HG02884 (cell line): ENCODE measurements around the gene ENO4.

Experiments
- ATAC-seq: cut with Tn5 transposase; IDR thresholded peaks from one replicate; pipeline ENCODE4 v1.9.1; 2021; ENCODE audit warnings: mild to moderate bottlenecking, moderate library complexity; ENCODE audit not compliant: unreplicated experiment

ENO4 gene

DNA sequence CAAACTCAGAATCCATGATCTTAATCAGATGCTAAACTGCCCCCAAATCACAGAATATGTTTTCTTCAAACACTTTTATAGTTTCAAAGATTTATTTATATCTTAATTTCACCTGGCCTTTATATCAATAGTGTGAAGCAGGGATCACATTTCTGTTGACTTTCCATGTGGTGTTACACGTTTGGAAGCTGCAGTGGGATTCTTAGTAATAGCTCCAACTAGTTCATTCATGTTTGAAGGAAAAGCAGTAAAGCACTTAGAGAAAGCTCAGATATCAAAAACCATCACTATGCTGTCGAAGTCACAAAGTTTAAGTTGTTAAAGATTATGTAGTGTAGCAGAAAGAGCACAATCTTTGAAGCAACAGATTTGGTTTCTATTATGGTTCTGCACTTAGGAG lies 16.8 kb downstream of the ENO4 start:
- no peak for ATAC-seq

DNA sequence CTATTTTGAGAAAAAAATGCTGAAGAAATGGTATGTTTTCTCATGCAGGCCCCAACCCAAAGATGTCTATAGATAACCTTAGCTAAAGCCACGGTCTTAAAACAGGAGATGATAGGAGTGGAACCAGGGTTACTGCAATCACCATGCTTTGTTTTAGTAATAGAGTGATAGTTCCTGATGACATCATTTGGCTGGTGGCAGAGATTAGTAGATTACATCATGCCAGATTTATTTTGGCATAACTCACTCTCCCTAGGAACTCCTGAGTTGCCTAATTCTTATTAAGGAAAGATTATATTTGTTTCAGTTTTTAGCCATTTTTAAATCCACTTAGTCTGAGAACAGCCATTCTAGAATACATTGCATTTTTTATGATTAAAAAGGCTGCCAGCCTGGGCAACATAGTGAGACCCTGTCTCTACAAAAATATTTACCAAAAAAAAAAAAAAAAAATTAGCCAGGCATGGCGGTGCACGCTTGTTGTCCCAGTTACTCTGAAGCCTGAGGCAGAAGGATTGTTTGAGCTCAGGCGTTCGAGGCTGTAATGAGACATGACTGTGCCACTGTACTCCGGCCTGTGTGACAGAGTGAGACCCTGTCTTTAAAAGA lies 17.8 kb downstream of the ENO4 start:
- no peak for ATAC-seq

DNA sequence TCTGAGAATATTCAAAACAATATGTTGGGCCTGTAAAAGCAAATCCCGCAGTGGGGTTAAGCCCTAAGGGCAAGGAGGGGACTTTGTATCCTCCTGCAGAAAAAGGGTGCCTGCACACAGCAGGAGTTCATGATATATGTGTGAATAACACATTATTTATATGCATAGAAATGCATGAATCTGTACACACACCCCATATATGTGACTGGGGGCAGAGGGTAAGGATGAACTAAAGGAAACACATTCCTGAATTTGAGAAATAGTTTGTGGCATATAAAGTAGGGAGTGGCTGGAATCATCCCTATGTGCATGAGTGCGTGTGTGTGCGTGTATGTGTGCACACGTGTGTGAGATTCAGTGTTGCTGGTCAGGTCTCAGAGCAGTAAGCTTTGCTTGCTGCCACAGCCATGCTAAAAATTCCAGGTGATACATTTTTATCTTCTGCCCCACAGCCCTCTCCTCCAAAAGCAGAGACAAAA lies 18.9 kb downstream of the ENO4 start:
- no peak for ATAC-seq

DNA sequence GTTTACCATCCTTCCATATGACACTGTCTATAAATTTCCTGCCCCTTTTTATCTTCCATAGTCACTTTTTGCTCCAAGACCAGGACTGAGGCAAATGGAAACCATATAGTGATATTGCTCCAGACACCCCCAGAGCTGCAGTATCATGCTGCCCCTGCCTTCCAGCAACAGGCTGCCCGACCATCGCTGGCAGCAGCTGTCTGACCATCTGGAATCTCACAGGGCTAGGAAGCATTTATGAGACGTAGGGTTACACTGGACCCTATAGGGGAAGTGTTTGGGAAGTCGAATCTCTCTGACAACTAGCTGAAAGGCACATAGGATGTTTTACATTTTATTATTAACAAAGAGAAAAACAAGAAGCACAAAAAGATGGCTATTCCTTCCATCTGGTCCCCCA lies 19.4 kb downstream of the ENO4 start:
- ATAC-seq, result no peak

DNA sequence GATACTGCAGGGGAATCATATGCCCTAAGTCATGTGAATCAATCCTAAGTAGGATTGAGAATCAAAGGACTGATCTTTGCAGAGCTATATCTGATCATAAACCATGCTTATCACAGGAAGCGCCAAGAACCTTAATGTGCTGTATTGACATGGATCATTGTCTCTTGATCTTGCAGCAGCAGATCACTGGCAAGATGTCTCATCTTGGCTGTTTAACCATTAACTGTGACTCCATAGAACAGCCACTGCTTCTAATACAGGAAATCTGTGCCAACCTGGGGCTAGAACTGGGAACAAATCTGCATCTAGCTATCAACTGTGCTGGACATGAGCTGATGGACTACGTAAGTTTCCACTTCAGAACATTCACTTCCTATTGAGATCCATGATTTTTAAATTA lies 21.6 kb downstream of the ENO4 start:
- no peak for ATAC-seq

DNA sequence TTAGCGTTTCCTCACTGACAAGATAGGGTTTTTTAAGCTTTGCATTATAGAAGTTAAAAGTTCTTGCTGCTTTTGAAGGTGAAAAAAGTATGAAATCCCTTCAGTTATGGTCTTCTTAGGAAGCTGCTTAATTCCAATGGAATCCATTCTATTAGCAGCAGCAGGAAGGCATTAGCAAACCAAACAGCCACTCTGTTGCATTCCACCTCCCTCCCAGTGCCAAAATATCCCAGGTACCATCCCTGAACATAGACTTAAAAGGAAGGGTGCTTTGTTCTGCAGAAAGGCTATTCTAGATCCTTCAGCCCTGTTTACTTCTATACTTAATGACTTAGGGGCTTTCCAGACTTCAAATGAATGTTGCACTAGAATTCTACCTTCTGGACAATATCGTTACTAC lies 23.8 kb downstream of the ENO4 start:
- no peak for ATAC-seq

DNA sequence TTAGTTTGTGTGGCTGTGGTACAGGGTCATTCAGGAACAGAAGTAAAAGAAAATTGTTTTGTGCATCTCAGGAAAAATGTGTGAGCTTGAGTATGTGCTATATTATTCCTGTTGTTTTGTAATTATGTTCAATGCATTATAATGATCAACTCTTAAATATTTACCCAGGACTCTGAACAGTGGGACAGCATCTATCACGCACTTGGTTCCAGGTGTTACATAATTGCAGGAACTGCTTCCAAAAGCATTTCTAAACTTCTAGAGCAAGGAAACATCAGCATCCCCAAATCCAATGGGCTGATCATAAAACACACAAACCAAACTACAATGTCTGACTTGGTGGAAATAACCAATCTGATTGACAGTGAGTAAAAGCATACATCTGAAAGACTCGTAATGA lies 26.6 kb downstream of the ENO4 start:
- ATAC-seq, result no peak

DNA sequence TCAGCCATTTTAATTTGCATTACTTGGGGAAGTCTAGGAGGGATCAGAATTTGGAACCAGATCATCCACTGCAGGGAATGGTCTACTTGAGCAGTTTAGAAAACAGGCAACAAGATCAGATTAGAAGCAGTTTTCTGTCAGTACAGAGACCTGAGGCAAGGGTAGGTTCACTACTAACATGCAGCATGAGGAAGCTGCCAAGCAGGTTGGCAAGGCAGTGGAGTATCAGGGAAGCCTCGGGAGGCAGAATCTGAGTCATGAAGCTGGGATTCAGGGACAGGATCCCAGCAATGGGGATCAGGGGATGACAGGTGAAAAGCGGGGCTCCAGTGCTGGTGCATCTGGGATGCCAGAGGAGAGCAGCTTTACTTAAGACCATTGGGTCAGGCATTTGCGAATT lies 28.1 kb downstream of the ENO4 start:
- ATAC-seq, result no peak

DNA sequence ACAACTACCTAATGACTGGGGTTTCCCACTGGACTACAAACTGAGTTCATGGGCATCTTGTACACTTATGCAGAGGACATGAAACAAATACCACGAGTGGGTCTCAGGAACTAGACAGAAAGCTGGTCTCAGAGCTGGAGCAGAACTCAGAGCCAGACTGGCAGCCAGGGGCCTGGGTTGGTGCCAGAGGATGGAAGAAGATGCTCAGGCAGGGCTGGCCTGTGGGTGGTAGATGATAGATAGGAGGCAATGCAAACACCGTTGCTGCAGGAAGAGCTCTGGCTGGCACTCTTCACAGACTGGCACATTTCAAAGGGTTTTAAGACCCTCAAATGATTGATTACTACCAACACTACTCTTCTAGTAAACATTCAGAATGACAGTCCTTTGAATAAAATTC lies 28.8 kb downstream of the ENO4 start:
- ATAC-seq, result no peak

DNA sequence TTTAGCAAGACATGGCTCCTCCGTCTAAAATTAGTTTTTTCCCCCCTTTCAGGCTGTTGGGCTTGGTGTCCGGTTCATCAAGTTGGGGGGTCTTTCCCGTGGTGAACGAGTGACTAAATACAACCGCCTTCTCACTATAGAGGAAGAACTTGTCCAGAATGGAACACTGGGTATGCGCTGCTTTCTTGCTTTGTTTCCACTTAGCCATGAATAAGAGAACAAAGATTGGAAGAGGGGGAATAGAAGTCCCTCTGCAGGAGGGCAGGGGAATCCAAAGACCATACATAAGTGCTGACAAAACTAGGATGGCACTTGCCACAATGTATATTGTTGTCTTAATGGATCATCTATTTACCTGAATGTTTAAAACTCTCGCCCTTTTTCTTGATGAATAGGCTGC lies 30.5 kb downstream of the ENO4 start:
- no peak for ATAC-seq

DNA sequence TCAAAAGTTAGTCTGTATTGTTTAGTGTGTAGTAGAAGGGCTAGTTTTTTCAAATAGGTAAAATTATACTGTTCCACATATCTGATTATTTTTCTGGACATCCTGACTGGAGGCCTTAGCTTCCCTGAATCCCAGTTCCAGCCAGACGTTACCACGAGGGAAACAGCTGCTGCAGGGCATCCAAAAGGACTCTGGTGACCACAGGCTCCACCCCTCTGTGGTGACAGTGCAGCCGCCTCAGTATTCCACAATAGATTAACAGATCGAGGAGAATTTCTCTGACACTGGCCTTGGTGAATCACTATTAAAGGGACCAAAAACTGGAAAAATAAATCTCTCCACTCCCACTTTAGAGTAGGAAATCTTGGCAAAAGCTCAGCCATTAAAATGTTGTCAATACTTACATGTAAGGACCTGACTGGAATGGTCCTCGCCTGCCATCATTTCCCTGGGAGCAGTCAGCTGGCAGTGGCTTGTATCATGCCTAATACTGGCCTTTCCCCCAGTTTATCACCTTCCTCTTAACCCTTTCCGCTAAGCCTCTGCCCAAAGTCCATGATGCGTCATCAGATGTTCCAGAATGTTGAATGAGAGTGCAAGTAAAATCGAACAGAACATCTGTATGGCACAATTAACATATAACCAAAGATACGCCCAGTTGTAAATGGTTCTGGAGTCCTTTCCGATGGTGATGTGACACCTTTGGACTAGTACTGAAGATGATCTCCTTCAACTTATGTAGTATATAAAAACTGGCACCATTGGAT lies 31.6 kb downstream of the ENO4 start:
- ATAC-seq, result no peak

DNA sequence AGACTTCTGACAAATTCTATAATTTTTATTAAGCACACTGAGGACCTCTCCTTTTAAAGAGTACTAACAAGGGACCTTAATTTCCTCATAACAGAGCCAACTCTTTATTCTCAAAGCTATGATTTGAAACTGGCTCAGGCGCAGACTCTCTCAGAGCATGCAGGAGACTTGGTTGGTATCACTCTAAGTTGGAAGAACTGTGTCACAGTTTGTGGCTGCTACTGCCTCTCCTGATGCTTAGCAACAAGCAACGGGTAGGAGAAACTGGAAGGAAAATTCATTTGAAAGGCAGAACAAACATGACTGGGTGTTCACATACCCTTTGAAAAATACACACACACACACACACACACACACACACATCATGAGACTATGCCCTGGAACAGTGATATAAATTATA lies 33.3 kb downstream of the ENO4 start:
- no peak for ATAC-seq

DNA sequence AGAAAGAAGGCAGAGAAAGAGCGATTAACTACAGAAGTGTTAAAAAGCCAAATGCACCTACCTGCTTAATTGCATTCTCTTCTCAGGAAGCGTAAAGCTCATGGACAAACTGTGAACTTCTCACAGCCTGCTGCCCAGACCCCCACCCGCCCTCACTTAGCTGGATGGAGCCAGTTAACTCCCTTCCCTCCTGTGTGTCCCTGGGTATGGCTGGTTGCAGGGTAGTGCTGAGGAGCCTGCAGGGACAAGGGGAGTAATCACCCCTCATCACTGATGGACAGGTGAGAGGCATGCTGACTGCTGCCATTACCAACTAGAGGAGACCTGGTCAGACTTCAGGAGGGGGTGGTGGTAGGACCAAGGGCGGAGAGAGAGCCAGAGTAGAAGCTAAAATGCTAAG lies 37.5 kb downstream of the ENO4 start:
- ATAC-seq, result no peak

DNA sequence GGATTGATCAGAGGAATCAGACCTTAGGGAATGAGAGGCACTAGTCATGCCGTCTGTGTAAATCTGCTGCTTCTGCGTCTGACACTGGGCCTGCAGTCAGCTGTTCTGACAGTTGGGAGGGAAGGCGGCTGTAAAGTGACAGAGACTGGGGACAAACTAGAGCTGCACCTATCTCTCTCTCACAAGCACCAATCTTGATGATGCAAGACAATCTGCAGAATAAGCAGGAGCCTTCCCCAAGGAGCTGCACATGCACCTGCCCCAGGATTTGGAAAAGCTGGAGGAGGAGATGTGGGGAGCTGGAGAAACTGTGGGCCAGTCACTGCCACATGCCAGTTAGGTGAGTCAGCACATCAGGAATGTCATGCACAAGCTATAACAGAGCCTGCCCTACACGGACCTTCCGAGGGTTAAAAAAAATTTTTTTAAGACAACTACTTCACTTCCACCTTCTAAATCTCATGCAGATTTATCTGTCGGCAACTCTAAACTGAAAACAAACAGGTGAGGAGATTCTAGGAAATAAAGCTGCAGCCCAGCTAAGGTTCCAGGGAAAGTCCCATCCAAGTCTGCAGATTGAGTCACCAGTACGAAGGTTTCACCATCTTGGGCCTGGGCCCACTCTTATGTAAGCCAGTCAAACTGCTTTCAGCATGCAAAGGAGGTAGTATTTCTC lies 39.2 kb downstream of the ENO4 start:
- no peak for ATAC-seq

DNA sequence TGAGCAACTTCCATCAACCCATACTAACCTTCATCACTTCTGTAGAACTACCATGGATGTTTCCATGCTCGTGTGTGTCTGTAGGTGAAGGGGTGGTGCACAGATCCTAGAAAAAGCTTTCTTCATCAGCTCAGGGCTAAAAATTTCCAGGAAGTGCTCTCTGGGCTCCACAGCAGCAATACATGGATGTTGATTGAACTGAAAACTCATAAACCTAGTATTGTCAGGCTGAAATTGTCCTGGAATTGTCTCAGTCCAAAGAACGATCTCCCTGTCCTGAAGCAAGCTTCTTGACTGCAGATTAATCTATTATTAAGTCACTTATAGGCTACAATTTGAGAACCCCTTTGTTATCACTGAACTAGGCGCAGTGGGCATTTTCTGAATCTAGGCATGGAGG lies 39.8 kb downstream of the ENO4 start:
- ATAC-seq, result no peak

DNA sequence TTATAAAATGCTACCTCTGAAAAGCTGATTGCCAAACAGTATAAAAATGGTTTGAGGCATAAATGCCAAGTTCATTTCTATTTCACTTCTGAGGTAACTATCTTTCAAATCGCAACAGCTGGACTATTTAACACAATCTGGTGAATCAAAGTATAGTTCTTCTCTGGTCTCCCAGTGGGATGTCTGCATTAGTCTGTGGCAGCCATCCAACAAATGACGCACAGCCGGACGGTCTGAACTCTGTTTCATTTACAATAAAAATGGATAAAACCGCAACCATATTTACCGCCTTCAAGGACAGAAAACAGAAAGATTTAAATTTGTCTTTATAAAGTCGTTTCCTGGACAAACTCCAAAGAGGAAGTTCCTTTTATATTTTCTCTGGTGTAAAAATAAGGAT lies 41.9 kb downstream of the ENO4 start:
- ATAC-seq, result no peak

DNA sequence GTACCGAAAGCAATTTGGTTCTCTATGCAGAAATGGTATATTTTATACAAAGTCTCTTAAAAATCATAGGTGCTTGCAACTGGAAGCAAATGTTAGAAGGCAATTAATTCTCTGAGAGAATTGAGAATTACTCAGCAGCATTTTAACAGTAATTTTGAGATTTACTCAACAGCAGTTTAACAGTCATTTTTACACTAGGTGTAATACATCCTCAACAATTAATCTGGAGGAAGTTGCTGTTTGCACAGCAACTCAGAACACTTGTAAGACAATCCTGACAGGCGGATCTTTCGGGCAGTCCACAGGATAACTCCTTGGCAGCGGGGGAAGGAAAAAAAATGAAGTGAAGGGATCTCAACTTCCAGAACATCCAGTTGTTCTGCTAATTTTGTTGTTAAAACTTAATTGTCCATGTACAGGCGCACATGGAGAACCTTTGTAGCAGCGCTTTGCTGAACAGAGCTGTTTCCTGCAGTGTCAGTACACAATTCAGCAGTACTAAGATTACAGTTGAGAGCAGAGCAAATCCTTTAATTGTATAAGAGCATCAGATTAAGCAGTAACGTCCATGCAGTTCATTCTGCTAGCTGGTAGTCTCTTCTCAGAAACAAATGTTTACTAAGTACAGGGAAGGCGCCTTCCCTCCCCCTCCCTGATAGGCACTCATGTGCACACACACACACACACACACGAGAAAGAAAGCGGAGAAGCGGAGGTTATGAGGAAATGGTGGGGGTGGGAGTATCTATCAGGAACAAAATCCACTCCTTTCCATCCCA lies 43.8 kb downstream of the ENO4 start:
- ATAC-seq, result no peak

DNA sequence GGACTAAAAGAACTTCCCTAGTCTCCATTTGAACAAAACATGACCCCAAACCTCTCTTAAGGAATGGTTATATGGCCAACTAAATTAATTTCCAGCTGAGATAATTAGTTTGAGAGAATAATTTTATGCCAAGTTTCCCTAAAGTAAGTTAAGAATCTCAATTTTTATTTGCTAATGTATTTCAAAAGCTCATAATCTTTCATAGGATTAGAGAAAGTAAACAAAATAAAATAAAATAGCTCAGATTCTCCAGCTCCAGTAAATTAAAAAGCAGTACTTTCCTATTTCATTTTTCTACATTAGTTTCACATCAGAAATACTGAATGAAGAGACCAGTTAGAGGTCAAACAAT lies 44.4 kb downstream of the ENO4 start:
- ATAC-seq, result no peak

DNA sequence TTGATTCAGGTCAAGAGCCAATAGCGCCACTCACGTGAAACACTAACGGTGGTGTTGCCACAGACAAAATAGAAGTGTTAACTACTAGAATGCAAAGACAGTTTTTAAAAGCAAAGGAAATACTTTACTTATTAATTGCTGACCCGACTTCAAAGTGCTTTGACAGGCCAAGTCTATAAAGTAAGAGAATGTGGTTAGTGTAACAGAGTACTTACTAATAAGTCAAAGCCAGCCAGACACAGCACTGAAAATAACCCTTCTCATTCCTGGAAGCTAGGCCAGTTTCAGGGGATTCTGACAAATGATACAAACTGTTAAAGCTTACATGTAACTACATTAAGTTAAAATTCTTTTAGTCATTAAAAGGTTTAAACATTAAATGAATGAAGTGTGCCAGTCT lies 50.3 kb downstream of the ENO4 start:
- ATAC-seq, result no peak

DNA sequence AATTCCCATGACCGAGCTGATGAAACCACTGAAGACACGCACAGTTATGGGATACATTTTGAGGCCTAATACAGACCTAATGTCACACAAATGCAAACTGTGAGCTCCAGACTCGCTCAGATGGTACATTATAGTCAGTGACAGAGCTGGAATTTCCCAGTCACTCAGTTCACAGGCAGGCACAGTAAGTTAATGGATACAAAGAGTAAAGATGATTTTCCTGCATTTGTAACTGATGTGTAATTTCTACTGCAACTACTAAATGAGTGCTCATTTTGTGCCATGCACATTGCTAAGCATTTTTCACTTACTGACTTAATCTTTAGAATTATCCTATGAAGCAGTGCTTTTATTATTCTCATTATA lies 56.5 kb downstream of the ENO4 start:
- ATAC-seq, result no peak

DNA sequence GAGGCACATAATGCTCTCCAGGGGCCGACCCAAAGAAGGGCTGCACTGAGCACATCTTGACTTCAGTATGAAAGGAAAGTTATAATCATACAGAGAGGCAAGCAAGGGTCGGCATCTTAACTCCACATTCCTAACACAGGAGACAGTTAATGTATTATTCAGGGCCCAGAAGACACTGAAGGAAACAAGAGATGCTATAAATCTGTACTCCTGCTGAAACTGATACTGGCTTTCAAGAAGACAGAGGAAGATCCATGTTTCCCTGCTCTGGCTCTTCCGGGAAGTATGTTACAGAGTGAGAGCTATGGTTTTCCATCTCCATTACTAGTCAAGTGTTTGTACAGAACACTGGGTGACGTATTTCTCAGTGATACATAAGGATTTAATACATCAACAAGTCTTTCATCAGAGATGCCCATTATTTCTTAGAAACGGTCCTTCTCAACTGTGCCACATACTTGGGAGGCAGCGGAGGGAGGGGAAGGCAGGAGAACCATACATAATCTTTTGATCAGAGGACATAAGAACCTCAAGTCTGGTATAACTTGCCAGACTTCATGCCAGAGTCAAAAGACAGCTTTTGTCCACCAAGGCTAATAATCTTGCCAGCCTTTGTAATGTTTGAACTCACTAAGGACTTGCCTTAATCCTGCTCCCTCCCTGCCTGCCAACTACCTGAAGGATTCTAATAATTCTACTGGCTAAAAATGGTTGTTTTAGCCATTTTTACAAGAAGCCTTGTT lies 58.1 kb downstream of the ENO4 start:
- no peak for ATAC-seq
